MM.1S (cell line): Measurements from ENCODE around the gene ACTL6B.

Experiments
- DNase-seq: peaks from one replicate; pipeline ENCODE4 v3.0.0-alpha.2; 2015
- H2AFZ ChIP-seq: fragments of 300-600 bp; sonication (generic); 2 replicates; pipeline ENCODE4 v1.6.0; 2016; ENCODE audit warnings: antibody characterized with exemption, low read length
- H3F3A ChIP-seq: fragments of 300-600 bp; sonication (generic); 2 replicates; pipeline ENCODE4 v1.6.1; 2016; ENCODE audit warnings: mild to moderate bottlenecking, antibody characterized with exemption, low read length, moderate library complexity, mixed read lengths; ENCODE audit not compliant: insufficient read depth
- H3K27ac ChIP-seq: fragments of 300-600 bp; sonication (generic); 2 replicates; pipeline ENCODE4 v1.5.1; 2016; ENCODE audit warnings: mild to moderate bottlenecking, low read length
- H3K27me3 ChIP-seq: fragments of 300-600 bp; sonication (generic); replicated peaks from 2 replicates; pipeline ENCODE4 v1.6.0; 2016; ENCODE audit warnings: low read length; ENCODE audit not compliant: insufficient read depth
- H3K36me3 ChIP-seq: fragments of 300-600 bp; sonication (generic); replicated peaks from 2 replicates; pipeline ENCODE4 v1.6.1; 2016; ENCODE audit warnings: mild to moderate bottlenecking, low read length, mixed read lengths; ENCODE audit not compliant: insufficient read depth
- H3K4me1 ChIP-seq: fragments of 300-600 bp; sonication (generic); 2 replicates; pipeline ENCODE4 v1.6.1; 2016; ENCODE audit warnings: low read length, mixed read lengths
- H3K4me2 ChIP-seq: fragments of 300-600 bp; sonication (generic); 2 replicates; pipeline ENCODE4 v1.6.0; 2016; ENCODE audit warnings: low read depth, low read length
- H3K4me3 ChIP-seq: fragments of 300-600 bp; sonication (generic); 2 replicates; pipeline ENCODE4 v1.5.1; 2016; ENCODE audit warnings: low read length, mixed read lengths
- H3K79me2 ChIP-seq: fragments of 300-600 bp; sonication (generic); 2 replicates; pipeline ENCODE4 v1.6.1; 2016; ENCODE audit warnings: mixed run types, low read length, mixed read lengths
- H3K9ac ChIP-seq: fragments of 300-600 bp; sonication (generic); 2 replicates; pipeline ENCODE4 v1.6.1; 2016; ENCODE audit warnings: low read length, mixed read lengths
- H3K9me2 ChIP-seq: fragments of 300-600 bp; sonication (generic); replicated peaks from 2 replicates; pipeline ENCODE4 v1.6.1; 2016; ENCODE audit warnings: mild to moderate bottlenecking, low read length, mixed read lengths; ENCODE audit not compliant: insufficient read depth
- H3K9me3 ChIP-seq: fragments of 300-600 bp; sonication (generic); replicated peaks from 2 replicates; pipeline ENCODE4 v1.6.1; 2016; ENCODE audit warnings: mild to moderate bottlenecking, low read length, mixed read lengths; ENCODE audit not compliant: insufficient read depth
- H4K20me1 ChIP-seq: fragments of 300-600 bp; sonication (generic); 2 replicates; pipeline ENCODE4 v1.6.1; 2016; ENCODE audit warnings: mild to moderate bottlenecking, low read length, moderate library complexity, mixed read lengths; ENCODE audit not compliant: insufficient read depth
- CTCF ChIP-seq: fragments of 300-600 bp; sonication (generic); IDR thresholded peaks from 2 replicates; pipeline ENCODE4 v1.5.1; 2016; ENCODE audit warnings: antibody characterized with exemption, low read length, mixed read lengths
- EZH2 ChIP-seq: fragments of 300-600 bp; sonication (generic); optimal IDR thresholded peaks from 2 replicates; pipeline ENCODE3; 2017; ENCODE audit warnings: low read depth, mild to moderate bottlenecking, antibody characterized with exemption, low read length, mixed read lengths
- EZH2phosphoT487 ChIP-seq: fragments of 300-600 bp; sonication (generic); IDR thresholded peaks from 2 replicates; pipeline ENCODE4 v1.6.1; 2018; ENCODE audit warnings: antibody characterized with exemption, low read length

Gene ACTL6B

DNA sequence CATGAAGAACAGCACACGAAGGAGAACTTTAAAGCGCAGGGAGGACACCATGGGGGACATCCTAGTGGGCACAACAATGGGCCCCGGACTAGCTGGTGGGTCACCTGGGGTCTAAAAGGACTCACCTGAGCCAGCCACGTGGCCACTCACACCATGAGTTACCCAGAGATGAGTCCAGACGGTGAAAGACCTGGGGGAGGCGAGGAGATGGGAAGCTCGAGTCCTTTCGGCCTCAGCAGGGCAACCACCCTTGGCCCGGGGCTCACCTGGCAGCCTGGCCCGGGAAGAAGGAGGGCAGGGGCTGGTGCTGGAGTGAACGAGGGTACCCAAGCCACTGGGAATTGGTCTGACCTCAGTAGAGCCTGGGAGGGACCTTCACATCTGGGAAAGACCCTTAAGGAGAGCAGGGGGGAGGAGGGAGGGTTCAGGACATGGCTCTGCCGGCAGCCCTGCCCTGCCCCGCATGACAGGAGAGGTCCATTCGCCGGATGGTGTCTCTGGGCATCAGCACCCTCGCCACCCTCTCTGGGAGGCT is 32.1 kb upstream of the ACTL6B start:
- H4K20me1 ChIP-seq: peaks cover 4% of the 10 kb centered on the region; the same call in 1 of the 2 replicates
- no peak overlapping the region for H3K9ac ChIP-seq
- peaks cover 51% of the 10 kb centered on the region for H3K79me2 ChIP-seq

GRCh38 chr7:100687751-100688300 is 31.6 kb upstream of the ACTL6B start:
- no peak overlapping the region for H3K27ac ChIP-seq
- no peaks in the 10 kb centered on the region for H3K9me2 ChIP-seq
- no peak overlapping the region for H3K9ac ChIP-seq
- H3K4me1 ChIP-seq: peaks cover 10% of the 10 kb centered on the region
- no peaks in the 10 kb centered on the region for H3F3A ChIP-seq
- DNase-seq: no peak
- H3K9me3 ChIP-seq: no peaks in the 10 kb centered on the region
- peaks cover 4% of the 10 kb centered on the region; the same call in 1 of the 2 replicates for H4K20me1 ChIP-seq
- 0 out of 2 replicates have a peak, but pooled peaks cover 3% of the 10 kb centered on the region for H3K36me3 ChIP-seq
- no peak for TF ChIP-seq EZH2phosphoT487
- no peak for TF ChIP-seq EZH2
- no peak for TF ChIP-seq CTCF
- no peaks in the 10 kb centered on the region for H3K27me3 ChIP-seq
- H3K4me2 ChIP-seq: no peak overlapping the region
- H3K79me2 ChIP-seq: peaks cover 45% of the 10 kb centered on the region
- no peak overlapping the region for H3K4me3 ChIP-seq
- H2AFZ ChIP-seq: no peak overlapping the region

More for the DNA sequence above, 32.1 kb upstream of the ACTL6B start:
- Histone ChIP-seq H3K4me3 (no peak overlapping the region), H3K27me3 (no peaks in the 10 kb centered on the region), H3F3A (no peaks in the 10 kb centered on the region), H3K4me2 (no peak overlapping the region), H3K27ac (no peak overlapping the region), H3K36me3 (0 out of 2 replicates have a peak, but pooled peaks cover 3% of the 10 kb centered on the region), H3K9me2 (no peaks in the 10 kb centered on the region), H3K4me1 (peaks cover 12% of the 10 kb centered on the region), H3K9me3 (no peaks in the 10 kb centered on the region), H2AFZ (no peak overlapping the region)
- DNase-seq: no peak
- no peak for TF ChIP-seq EZH2phosphoT487
- no peak for TF ChIP-seq EZH2
- TF ChIP-seq CTCF: no peak

- no peak for TF ChIP-seq CTCF
- TF ChIP-seq EZH2: no peak
- no peak for TF ChIP-seq EZH2phosphoT487
- Histone ChIP-seq H3K4me2 (no peak overlapping the region), H3K4me3 (no peak overlapping the region), H3F3A (no peaks in the 10 kb centered on the region), H3K79me2 (peaks cover 40% of the 10 kb centered on the region), H2AFZ (no peak overlapping the region), H3K27me3 (no peaks in the 10 kb centered on the region), H3K9me3 (no peaks in the 10 kb centered on the region), H3K4me1 (peaks cover 6% of the 10 kb centered on the region), H3K9me2 (no peaks in the 10 kb centered on the region), H3K9ac (no peak overlapping the region), H3K27ac (no peak overlapping the region), H4K20me1 (peaks cover 4% of the 10 kb centered on the region; the same call in 1 of the 2 replicates), H3K36me3 (0 out of 2 replicates have a peak, but pooled peaks cover 3% of the 10 kb centered on the region)
- DNase-seq: no peak
These were observed 31.0 kb upstream of the ACTL6B start for GRCh38 chr7:100687261-100687660.
